Lung (tissue), 12 donors: Measurements from ENCODE around the gene AOX1. TPM values are rescaled to one million over a fixed set of nuclear protein-coding genes. Genes with fewer than 3 reads are reported as not detected.

ENCODE experiments used
- ATAC-seq: fragments of 200-7000 bp; cut with Tn5 transposase; one replicate; pipeline ENCODE4 v1.9.1; 2020; ENCODE audit warnings: moderate number of reproducible peaks; ENCODE audit not compliant: insufficient read depth, low FRiP score
- DNase-seq, 3 donors: peaks; one replicate each; pipeline ENCODE4 v3.0.0-alpha.2; 2013 to 2017
- H3K27ac ChIP-seq, 2 donors: one replicate each; pipeline ENCODE4 v1.5.1; 2013; ENCODE audit warnings: mild to moderate bottlenecking in 2 of 2, moderate library complexity in 2 of 2, control low read depth in 1 of 2, inconsistent platforms in 1 of 2, low read depth in 1 of 2, low read length in 1 of 2
- H3K27me3 ChIP-seq, 3 donors: one replicate each; pipeline ENCODE4 v1.5.1; 2013; ENCODE audit warnings: low read length in 2 of 3; ENCODE audit not compliant: control insufficient read depth in 3 of 3, insufficient read depth in 3 of 3
- H3K36me3 ChIP-seq, 4 donors: one replicate each; pipeline ENCODE4 v1.5.1; 2013; ENCODE audit warnings: low read length in 4 of 4, mild to moderate bottlenecking in 1 of 4, moderate library complexity in 1 of 4; ENCODE audit not compliant: control insufficient read depth in 4 of 4, insufficient read depth in 4 of 4
- H3K4me1 ChIP-seq, 5 donors: one replicate each; pipeline ENCODE4 v1.5.1; 2013; ENCODE audit warnings: low read length in 5 of 5, mild to moderate bottlenecking in 2 of 5, moderate library complexity in 1 of 5; ENCODE audit not compliant: control insufficient read depth in 5 of 5, insufficient read depth in 5 of 5
- H3K4me3 ChIP-seq: one replicate; pipeline ENCODE4 v1.5.1; 2013; ENCODE audit warnings: mild to moderate bottlenecking, control low read depth, moderate library complexity
- H3K9ac ChIP-seq, 2 donors: one replicate each; pipeline ENCODE4 v1.5.1; 2013; ENCODE audit warnings: low read length in 2 of 2, control low read depth in 1 of 2; ENCODE audit not compliant: insufficient read depth in 1 of 2
- H3K9me3 ChIP-seq, 4 donors: one replicate each; pipeline ENCODE4 v1.5.1; 2013; ENCODE audit warnings: low read length in 3 of 4, mild to moderate bottlenecking in 1 of 4, moderate library complexity in 1 of 4; ENCODE audit not compliant: control insufficient read depth in 4 of 4, insufficient read depth in 3 of 4
- WGBS, 2 donors: extraction: QIAGEN DNeasy Blood & Tissue Kit; methylation state at CpG; one replicate each; pipeline ENCODE4 v1.1.7; 2013; 5-methylcytosine and 5-hydroxymethylcytosine counted together
- polyA plus RNA-seq, 2 donors: library from polyadenylated mRNA; stranded (reverse); fragments of 200-250 nt; gene quantifications; one replicate each; pipeline ENCODE4 v1.2.1, GENCODE V29; 2013
- total RNA-seq, 2 donors: library from RNA; depleted of rRNA in 1 of 2; stranded (reverse); fragments of >200 nt in 1 of 2; gene quantifications; one replicate each; pipeline ENCODE4 v1.2.1, GENCODE V29; 2014 to 2021
- TF ChIP-seq, protein P1 (sequence below): IDR thresholded peaks from 2 replicates; pipeline ENCODE4 v1.5.1; 2012; ENCODE audit warnings: mild to moderate bottlenecking; ENCODE audit errors: control extremely low read depth, extremely low read depth
- donor health status: control.
- donor health status: control.
- donor health status: Bipolar disorder and iron deficiency.
- donor health status: healthy.
- donor health status: DM: yes; HTN: yes; CAD: no.

AOX1 gene
- total and polyA plus RNA-seq, 4 donors, result 8.0 to 48.5 (median 10.6) TPM

GRCh38 chr2:200703127-200703925 lies 117.5 kb downstream of the AOX1 start:
- Histone ChIP-seq H3K36me3 (no peaks in the 10 kb centered on the region), H3K4me3 (no peak overlapping the region), H3K4me1 (peaks cover 0 to 37% (median 0%) of the 10 kb centered on the region in 5 donors), H3K9me3 (no peaks in the 10 kb centered on the region), H3K27me3 (no peaks in the 10 kb centered on the region), H3K27ac (no peak overlapping the region), H3K9ac (peak overlapping the region in 1 of 2 donors; percentile 38)
- TF ChIP-seq, protein P1, sequence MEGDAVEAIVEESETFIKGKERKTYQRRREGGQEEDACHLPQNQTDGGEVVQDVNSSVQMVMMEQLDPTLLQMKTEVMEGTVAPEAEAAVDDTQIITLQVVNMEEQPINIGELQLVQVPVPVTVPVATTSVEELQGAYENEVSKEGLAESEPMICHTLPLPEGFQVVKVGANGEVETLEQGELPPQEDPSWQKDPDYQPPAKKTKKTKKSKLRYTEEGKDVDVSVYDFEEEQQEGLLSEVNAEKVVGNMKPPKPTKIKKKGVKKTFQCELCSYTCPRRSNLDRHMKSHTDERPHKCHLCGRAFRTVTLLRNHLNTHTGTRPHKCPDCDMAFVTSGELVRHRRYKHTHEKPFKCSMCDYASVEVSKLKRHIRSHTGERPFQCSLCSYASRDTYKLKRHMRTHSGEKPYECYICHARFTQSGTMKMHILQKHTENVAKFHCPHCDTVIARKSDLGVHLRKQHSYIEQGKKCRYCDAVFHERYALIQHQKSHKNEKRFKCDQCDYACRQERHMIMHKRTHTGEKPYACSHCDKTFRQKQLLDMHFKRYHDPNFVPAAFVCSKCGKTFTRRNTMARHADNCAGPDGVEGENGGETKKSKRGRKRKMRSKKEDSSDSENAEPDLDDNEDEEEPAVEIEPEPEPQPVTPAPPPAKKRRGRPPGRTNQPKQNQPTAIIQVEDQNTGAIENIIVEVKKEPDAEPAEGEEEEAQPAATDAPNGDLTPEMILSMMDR, result peak; percentile 34
- ATAC-seq, result peak; percentile 73
- 43 to 45% methylated on average over 6 of the region's 6 CpGs for WGBS, 2 donors
- peak; percentile 38 to 91 (median 91) for DNase-seq

DNA sequence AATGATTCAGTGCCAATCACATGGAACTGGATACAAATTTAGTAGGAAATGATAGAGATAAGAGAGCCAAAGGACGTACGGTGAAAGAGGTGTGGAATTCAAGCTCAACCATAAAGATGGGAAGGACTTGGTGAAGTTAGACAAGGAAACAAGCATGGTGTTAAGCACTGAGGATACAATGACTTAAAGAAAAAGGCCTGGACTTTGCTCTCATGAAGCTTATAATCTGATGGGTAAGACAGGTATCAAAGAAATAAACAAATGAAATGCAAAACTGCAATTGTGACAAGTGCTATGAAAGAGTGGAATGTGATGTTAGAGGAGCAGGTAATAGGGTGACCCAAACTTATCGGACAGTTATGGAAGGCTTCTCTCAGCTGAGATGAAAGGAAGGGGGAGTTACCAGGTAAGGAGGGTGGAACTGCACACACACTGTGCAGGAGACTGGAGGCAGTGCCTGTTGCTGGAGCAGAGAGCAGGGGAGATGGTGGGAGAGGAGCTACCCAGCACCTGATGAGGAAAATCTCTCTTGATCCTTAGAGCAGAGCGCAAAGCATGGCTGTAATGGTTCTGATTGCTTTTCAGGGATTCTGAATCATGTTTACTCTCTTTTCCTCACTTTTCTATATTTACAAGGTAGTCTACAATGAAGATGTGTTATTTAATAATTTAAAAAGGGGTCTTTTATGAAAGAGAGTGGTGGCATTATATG lies 118.3 kb downstream of the AOX1 start:
- 41 to 53% methylated on average over 4 of the region's 4 CpGs for WGBS, 2 donors
- Histone ChIP-seq H3K4me3 (no peak overlapping the region), H3K4me1 (peaks cover 0 to 29% (median 0%) of the 10 kb centered on the region in 5 donors), H3K9ac (no peak overlapping the region), H3K9me3 (no peaks in the 10 kb centered on the region), H3K27me3 (no peaks in the 10 kb centered on the region), H3K36me3 (no peaks in the 10 kb centered on the region), H3K27ac (no peak overlapping the region)
- DNase-seq (no peak), ATAC-seq (no peak)
- TF ChIP-seq, protein P1, result no peak

DNA sequence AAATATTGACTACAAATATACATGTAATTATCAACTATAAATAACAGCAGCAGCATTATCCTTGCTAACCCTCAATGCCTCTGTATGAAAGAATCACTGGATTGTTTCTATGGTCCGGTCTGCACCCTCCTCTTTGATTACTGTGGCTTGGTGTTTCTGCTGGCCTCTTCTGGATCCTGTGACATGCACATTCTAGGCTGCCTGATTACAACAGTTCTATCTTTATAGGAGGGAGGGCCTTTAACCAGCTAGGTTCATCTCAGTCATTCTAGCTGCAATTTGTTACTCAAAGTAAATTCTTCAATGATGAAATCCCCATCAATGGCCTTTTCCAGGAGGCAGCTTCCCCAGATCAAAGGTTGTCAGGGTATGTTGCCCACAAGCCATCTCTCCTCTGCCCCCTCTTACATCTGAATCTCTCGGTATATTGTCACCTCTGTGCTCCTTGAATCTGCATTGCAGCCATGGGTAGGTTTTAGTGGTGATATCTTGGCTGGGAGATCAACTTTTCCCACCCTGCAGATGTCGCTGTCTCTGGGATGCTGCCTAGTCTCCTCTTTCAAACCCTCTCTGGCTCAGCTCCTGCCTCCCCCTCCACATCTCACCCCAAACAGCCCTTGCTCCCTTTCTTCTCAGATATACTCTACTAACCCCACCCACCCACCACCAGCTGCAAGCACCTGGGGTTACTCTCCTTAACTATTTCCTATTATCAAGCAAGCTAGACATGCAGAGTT lies 119.7 kb downstream of the AOX1 start:
- Histone ChIP-seq H3K4me1 (peaks cover 0 to 29% (median 0%) of the 10 kb centered on the region in 5 donors), H3K9ac (no peak overlapping the region), H3K27me3 (no peaks in the 10 kb centered on the region), H3K4me3 (no peak overlapping the region), H3K36me3 (no peaks in the 10 kb centered on the region), H3K27ac (no peak overlapping the region), H3K9me3 (no peaks in the 10 kb centered on the region)
- 60 to 71% methylated on average over 3 of the region's 3 CpGs for WGBS, 2 donors
- TF ChIP-seq, protein P1, result no peak
- ATAC-seq (no peak), DNase-seq (peak; percentile 48 to 67 (median 57))
